HG02623 (cell line): ENCODE data around the gene RNF149.
A peak's percentile ranks its signal among the peaks of the same experiment; 100 is the strongest.
"Not testable (repeated sequence)": the region's sequence is repeated elsewhere in the genome, so short reads cannot be mapped to it uniquely, and the experiment has no call there.

Experiments used
- ATAC-seq: cut with Tn5 transposase; IDR thresholded peaks from one replicate; pipeline ENCODE4 v1.9.1; 2021; ENCODE audit warnings: moderate library complexity; ENCODE audit not compliant: unreplicated experiment

RNF149 gene

DNA sequence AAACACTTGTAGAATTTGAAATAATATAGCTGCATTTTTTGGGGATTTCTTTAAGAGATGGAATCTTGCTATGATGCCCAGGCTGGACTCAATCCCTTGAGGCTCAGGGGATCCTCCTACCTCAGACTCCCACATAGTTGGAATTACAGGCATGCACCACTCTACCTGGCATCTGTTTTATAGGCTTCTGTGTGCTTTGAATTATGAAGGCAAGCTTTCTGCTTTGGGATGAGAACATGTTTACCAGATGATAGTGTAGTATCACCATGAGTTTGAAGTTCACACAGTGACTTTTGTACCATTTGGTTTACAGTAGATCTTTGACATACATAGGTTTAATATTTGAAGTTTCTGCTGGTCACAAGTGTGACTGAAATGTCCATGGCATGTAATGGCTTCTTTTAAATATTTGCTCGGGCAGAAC lies 45.1 kb downstream of the RNF149 start:
- ATAC-seq: no peak

- ATAC-seq: no peak
Measured at GRCh38 chr2:101262142-101262541, 46.4 kb downstream of the RNF149 start.

DNA sequence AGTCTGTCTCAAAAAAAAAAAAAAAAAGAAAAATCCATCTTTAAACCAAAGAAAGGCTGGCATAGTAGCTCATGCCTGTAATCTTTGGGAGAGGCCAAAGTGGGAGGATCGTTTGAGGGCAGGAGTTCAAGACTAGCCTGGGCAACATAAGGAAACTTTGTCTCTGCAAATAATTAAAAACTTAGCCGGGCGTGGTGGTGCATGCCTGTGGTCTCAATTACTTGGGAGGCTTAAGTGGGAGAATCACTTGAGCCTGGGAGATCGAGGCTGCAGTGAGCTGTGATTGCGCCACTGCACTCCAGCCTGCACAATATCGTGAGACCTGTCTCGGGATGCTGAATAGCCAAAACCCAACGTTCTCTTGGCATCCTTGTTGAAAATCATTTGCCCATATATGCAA lies 49.7 kb downstream of the RNF149 start:
- ATAC-seq: no peak

GRCh38 chr2:101256316-101256715 lies 52.2 kb downstream of the RNF149 start:
- no peak for ATAC-seq

- ATAC-seq: no peak
Measured at GRCh38 chr2:101255501-101255900, 53.0 kb downstream of the RNF149 start.

DNA sequence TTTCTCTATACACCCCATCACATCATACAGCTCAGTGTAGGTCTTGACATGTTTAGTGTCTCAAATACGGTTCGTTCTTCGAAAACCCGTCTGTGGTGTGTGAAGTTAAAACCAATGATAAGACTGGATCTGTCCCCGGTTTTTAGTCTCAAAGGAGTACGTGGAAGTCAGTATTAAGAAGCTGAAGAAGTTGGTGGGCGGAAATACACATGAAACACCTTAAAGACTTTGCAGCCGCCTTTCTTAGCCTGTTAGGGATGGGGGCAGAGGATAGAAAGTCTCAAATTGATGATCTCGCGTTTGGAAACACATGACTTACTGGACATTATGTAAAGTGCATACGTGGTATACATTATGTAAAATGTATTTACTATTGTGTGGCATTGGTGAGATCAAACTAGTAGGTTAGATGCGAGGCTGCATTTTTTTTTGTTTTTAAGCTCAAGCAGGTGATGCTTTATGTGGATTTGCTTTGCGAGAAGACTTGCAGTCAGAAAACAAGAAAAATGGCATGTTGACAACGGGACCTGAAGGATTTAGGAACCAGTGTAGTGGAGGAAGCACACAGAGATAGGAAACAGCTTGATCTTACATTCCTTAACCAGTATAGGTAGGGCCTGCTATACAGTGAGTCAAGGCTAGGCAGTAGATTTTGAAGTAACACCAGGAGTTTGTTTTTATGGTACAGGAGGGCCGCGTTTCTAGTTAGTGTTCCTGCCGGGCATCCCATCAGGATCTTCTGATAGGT lies 54.6 kb downstream of the RNF149 start:
- ATAC-seq: no peak

GRCh38 chr2:101253013-101253702 lies 55.3 kb downstream of the RNF149 start:
- peak; percentile 44 for ATAC-seq

GRCh38 chr2:101252408-101253012 lies 56.0 kb downstream of the RNF149 start, which contains the start of gene CNOT11:
Gene CNOT11, plus strand, starts transcription at chr2:101252886. Its CDS starts 79 bp downstream, at chr2:101252965.
- peak; percentile 81 for ATAC-seq

DNA sequence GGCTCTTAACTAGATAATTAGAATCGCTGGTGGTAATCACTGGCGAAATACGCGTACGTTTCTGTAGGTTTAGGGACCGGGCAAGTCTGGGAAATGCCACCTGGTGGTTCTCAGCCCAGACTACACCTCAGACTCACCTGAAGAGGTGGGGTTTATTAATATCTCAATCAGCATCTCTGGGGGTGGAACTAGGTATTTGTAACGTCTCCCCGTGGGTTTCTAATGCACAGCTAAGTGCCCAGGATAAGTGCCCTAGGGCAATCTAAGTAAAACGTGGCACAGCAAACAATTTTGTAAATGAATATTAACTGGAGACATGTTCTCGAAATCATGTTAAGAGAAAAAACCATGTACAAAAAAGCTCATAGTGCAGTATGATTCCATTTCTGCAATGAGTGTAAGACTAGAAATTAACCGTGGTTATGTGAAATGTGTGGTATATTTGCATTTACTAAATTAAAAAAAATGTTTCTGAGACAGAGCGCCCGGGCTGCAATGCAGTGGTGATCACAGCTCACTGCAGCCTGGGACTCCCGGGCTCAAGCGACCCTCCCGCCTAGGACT lies 56.6 kb downstream of the RNF149 start:
- ATAC-seq: peak; percentile 48

DNA sequence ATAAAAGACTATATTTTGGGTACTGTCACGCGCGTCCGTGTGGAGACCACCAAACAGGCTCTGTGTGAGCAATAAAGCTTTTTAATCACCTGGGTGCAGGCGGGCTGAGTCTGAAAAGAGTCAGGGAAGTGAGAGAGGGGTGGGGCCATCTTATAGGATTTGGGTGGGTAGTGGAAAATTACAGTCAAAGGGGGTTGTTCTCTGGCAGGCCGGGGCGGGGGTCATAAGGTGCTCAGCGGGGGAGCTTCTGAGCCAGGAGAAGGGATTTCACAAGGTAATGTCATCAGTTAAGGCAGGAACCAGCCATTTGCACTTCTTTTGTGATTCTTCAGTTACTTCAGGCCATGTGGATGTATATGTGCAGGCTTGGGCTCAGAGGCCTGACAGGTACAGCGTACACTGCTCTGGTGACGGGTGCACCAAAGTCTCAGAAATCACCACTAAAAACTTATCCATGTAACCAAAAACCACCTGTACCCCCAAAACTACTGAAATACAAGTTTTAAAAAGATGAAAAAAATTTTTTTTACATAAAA lies 57.2 kb downstream of the RNF149 start:
- not testable (repeated sequence) for ATAC-seq

DNA sequence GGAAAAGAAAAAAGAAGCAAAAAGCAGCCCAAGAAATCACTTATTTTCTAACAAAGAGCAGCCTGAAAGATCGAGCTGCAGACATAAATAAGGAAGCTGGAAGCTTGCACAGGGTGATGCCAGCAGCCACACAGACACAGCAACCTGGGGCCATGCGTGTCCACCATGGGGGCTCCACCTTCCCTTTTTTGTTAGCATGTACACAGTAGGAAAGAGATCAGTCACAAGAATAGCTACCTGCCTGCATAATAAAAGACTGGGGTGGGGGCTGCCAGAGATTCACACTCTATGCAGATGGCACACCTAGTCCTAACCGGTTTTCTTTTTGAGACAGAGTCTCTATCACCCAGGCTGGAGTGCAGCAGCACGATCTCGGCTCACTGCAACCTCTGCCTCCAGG lies 58.7 kb downstream of the RNF149 start:
- ATAC-seq: no peak

- not testable (repeated sequence) for ATAC-seq
Measured at GRCh38 chr2:101248756-101249155, 59.7 kb downstream of the RNF149 start.

GRCh38 chr2:101245468-101245867 lies 63.0 kb downstream of the RNF149 start:
- ATAC-seq: not testable (repeated sequence)

GRCh38 chr2:101244899-101245298 lies 63.6 kb downstream of the RNF149 start:
- ATAC-seq: not testable (repeated sequence)

DNA sequence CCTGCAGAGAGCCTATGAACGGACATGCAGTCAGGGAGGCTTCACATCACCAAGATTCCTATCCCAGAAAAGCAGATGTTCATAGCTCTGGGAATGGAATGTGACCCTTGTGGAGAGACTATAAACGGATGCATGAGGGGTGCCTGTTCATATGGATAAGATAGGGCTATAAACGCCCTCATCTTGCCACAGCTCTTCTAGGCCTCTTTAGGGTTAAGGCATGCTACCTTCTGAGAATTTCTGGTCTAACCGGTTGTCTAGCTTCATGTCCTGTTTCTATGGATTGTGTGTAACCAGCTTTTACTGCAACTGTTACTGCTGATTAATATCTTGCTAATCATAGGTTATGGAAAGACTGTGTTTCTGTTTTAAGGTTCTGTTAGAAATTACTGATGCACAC lies 64.1 kb downstream of the RNF149 start:
- ATAC-seq: not testable (repeated sequence)

DNA sequence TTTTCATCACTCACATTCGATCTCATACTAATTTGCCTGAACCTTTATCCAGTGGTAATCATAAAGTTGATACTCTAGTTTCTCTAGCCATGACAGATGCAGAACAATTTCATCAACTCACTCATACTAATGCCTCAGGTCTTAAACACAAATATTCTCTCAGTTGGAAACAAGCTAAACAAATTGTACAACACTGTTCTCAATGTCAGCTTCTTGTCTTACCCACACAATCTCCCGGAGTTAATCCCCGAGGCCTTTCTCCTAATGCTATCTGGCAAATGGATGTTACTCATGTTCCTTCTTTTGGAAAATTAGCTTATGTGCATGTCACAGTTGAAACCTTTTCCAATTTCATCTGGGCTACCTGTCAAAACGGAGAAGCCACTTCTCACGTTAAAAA lies 67.3 kb downstream of the RNF149 start:
- no peak for ATAC-seq

DNA sequence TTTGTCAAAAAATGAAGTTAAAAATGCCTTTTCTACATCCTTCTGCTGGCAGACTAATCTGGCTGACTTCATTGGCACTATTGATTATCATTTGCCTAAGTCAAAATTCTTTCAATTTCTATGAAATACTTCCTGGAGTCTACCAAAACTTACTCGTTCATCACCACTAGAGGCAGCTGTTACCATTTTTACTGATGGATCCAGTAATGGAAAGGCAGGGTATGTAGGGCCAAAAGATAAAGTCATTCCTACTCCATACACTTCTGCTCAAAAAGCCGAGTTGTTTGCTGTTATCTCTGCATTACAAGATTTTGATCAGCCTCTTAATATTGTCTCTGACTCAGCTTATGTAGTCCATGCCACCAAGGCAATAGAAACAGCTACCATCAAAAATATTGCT lies 67.8 kb downstream of the RNF149 start:
- ATAC-seq: not testable (repeated sequence)

DNA sequence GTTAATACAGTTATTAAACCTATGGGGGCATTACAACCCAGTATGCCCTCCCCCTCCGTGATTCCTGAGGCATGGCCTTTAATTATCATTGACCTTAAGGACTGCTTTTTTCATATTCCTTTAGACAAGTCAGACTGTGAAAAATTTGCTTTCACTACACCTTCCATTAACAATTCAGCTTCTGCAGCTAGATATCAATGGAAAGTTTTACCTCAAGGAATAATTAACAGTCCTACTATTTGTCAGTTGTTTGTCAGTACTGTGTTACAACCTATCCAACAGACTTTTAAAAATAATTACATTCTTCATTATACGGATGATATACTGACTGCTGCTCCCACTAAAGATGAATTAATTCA lies 68.8 kb downstream of the RNF149 start:
- ATAC-seq: not testable (repeated sequence)

GRCh38 chr2:101238930-101239759 lies 69.4 kb downstream of the RNF149 start:
- no peak for ATAC-seq

- ATAC-seq: not testable (repeated sequence)
Measured at GRCh38 chr2:101237944-101238343, 70.6 kb downstream of the RNF149 start.
